NCI-H524 treated with DMSO at 0.1 percent for 48 hours (cell line): Measurements from ENCODE around the gene LRRK2.
"Not testable (repeated sequence)": the region's sequence is repeated elsewhere in the genome, so short reads cannot be mapped to it uniquely, and the experiment has no call there.

Experiments used
- DNase-seq: peaks from one replicate; lab custom pipeline; 2025; lab: John Stamatoyannopoulos, UW

Gene LRRK2

GRCh38 chr12:40248585-40249297, 23.9 kb downstream of the LRRK2 start:
- no peak for DNase-seq

GRCh38 chr12:40250652-40251051, 25.9 kb downstream of the LRRK2 start:
- not testable (repeated sequence) for DNase-seq

DNA sequence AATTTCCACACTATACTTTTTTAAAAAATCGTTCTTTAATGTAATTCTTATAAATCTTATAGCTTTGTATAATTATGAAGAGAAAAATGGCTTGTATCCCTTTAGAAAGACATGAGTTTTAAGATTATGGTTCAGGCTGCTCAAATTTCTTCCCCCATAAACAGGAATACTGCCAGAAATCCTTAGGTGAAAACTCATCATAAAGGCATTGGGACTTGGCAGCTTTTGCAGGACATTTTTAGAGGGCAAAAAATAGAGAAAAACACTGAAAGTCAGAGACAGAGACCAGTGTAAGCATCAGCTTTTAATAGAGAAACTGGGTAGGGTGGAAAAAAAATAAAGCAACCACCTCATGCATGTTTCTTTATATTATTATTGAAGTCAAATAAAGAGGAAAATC, 29.1 kb downstream of the LRRK2 start:
- DNase-seq: no peak

GRCh38 chr12:40254455-40255085, 29.8 kb downstream of the LRRK2 start:
- no peak for DNase-seq

DNA sequence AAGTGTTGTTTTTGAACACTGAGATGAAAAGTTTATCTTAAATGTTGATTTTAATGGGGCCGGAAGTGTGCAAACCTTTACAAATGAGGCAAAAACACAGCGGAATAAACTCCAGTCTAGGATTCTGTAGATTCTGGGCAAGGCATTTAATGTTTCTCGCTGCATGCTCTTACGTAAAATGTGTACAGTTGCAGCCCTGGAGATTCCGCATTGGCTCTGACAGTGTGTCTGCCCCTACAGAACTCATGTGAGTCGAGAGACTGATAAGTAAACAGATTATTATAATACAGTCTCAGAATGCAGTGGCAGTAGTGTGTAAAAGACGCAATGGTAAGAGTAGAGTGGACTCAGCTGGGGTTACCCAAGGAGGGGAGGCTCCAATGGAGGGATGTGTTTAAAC, 33.6 kb downstream of the LRRK2 start:
- no peak for DNase-seq

DNA sequence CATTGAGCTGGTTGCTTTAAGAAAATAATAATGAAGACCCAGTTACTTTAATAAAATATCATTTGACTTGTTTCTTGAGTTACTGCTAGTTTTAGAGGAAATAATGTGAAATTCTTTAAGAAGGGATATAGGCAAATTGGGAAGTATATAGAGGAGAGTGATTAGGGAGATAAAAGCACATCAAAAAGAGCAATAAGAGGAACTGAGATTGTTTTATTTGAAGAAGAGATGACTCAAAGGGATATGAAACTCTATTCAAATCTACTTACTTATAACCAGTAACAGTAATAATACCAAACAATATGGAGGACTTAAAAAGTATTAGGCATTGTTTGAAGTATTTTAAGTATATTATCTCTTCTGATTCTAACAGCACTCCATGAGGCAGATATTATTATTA, 37.1 kb downstream of the LRRK2 start:
- no peak for DNase-seq

GRCh38 chr12:40262657-40263056, 37.9 kb downstream of the LRRK2 start:
- no peak for DNase-seq

GRCh38 chr12:40263616-40264409, 39.0 kb downstream of the LRRK2 start:
- DNase-seq: no peak

DNA sequence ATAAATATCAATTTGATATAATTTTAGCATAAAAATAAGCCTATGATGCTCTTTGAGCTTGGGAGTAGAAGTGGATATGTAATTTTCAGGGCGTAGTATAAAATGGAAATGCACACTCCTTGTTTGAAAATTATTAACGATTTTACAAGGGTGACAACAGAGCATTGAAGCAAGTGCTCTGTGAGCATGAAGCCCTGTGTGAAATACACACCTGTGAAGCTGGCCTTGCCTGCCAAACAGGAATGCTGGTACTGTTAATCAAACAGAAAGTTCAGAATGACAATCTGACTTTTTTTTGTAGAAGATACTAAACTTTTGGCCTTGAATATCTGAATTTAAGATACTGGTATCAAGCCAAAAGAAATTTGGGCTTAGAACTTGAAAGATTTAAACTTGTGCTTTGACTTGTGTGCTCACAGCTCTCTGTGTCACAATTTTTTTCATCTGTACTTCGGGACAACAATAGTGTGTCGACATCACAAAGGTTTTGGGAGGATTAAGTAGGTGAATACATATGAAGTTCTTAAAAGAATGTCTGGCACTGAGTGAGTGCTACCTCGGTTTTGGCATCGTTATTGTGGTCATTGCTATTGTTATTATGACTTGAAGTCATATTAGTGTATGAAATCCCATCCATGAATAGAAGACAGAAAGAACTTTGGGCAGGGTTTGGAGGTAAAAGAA, 47.3 kb downstream of the LRRK2 start:
- no peak for DNase-seq

DNA sequence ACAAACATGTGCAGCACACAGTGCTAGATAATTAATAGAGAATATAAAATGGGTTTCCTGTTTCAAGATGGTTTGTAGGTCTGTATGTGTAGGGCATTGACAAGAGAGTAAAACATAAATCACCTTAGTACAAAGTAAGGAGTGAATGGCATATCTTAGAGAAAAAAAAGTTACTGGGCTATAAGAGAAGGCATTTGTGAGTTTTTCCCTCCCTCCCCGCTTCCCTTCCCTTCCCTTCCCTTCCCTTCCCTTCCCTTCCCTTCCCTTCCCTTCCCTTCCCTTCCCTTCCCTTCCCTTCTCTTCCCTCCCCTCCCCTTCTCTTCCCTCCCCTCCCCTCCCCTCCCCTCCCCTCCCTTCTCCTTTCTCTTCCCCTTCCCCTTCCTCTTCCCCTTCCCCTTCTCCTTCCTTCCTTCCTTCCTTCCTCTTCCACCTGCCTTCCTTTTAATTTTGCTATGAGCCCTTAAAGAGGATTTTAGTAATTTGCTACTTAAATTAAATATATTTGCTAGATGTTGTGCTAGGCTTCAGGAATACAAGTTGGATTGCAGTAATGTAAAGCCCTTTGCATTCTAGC, 57.1 kb downstream of the LRRK2 start:
- no peak for DNase-seq

DNA sequence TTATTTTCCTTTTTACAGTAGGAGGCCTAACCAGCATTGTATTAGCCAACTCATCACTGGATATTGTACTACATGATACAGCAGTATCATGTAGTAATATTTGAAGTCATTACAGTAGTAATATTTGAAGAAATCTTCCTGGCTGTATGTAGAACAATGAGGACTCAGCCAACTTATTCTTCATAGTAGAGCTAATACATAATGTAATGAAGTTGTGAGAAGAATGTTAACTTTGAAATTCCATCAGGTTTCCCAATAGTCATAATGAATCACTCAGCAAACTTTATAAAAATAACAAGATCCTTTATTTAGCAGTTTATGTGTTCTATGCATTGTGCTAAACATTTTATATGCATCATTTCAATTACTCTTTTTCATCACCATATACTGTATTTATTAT, 61.8 kb downstream of the LRRK2 start:
- DNase-seq: no peak

DNA sequence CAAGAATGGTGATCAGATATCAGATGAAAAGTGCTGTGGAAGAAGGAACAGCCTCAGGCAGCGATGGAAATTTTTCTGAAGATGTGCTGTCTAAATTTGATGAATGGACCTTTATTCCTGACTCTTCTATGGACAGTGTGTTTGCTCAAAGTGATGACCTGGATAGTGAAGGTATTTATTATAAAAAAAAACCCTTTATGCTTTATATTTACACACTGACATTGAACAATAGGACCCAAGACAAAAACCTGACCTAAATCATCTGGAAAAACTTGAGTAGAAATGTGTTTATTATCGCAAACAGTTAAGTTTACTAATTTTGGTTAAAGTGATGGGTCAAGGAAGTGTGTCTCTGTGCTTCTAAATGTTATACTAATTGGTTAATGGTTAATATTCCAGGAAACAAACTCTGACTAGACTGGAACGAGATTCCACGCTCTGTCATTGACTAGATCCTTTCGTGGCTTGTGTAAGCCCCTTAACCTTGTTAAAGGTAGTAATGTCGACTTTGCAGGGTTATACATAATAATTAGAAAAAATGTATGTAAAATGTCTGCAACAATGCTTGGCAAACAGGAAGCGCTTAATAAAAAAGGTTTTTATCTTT, 62.7 kb downstream of the LRRK2 start:
- no peak for DNase-seq

GRCh38 chr12:40292788-40293429, 68.1 kb downstream of the LRRK2 start:
- no peak for DNase-seq

- no peak for DNase-seq
Measured at GRCh38 chr12:40298341-40298740, 73.5 kb downstream of the LRRK2 start.

DNA sequence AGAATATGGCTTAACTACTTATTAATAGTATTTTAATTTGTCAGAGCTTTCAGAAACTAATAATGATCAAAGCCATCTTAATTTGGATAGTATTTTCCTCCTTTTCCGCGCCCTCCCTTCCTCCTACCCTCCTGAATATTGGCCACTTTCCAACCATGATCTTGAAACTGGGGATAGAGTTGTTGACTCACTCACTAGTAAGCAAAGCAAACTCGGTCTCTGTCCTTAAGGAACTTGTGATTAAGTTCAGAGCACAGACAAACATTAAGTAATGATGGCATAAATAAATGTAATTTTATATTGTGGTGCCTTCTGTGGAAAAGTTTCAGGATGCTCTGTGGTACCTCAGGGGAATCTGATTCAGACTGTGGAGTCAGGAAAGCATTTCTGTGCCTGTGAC, 75.7 kb downstream of the LRRK2 start:
- no peak for DNase-seq

- DNase-seq: no peak
Measured at GRCh38 chr12:40309001-40309400, 84.2 kb downstream of the LRRK2 start.

- no peak for DNase-seq
Measured at GRCh38 chr12:40310211-40310610, 85.4 kb downstream of the LRRK2 start.

- DNase-seq: no peak
Measured at GRCh38 chr12:40312196-40312595, 87.4 kb downstream of the LRRK2 start.

DNA sequence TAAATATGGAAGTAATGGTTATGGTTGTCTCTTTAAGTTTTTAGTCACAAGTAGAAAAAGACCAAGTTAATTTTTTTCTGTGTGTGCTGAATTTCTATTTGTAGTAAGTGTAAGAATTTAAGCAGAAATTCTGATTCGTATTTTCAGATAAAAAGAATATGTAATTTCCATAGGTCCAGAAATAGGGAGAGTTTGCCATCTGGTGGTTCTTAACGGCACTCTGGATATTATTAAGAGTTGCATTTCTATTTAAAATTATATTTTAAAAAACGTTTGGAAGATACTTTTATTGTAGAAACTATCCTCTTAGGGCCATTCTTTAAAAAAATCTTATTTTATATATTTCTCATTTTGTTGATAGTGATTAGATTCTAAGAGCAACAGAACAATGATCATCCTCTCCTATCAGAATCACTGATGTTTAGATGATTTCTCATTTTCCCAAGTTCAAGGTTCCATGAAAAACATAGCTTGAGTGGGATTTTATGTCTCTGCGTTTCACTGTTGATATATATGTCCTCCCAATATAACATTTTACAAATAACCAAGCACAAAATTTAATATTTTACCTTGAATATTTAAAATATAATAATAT, 88.3 kb downstream of the LRRK2 start:
- DNase-seq: no peak

GRCh38 chr12:40313928-40314327, 89.1 kb downstream of the LRRK2 start:
- DNase-seq: no peak

DNA sequence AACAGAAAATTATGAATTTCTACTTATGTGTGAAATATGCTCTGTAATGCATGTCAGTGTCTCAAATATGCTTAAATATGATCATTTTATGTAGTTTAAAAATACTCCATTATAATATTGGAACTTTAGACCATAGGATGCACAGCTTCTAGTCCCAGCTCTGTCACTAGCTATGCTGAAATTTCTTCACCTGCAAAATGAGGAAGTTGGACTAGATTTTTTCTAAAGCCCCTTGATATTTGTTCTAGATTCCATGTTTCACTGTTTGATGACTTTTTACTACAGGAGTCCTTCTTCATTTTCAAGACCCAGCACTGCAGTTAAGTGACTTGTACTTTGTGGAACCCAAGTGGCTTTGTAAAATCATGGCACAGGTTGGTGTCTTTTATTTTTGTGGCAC, 90.1 kb downstream of the LRRK2 start:
- no peak for DNase-seq
